Activated CD4-positive, alpha-beta memory T cell treated with anti-CD3 and anti-CD28 coated beads for 36 hours (primary cell): ENCODE measurements around the gene RNU7-1. TPM values are rescaled to one million over a fixed set of nuclear protein-coding genes. Genes with fewer than 3 reads are reported as not detected.

Source experiments
- CTCF ChIA-PET: fragments of 350-600 bp; sonication (Branson Sonifier 250); formaldehyde crosslinking; loops from one replicate; lab custom pipeline; 2021; ENCODE audit warnings: antibody characterized with exemption, inconsistent platforms; lab: Charles Lee
- POLR2A ChIA-PET: fragments of 350-600 bp; sonication (Branson Sonifier 250); formaldehyde crosslinking; loops from one replicate; lab custom pipeline; 2021; ENCODE audit warnings: antibody characterized with exemption; lab: Charles Lee
- DNase-seq: peaks from one replicate; pipeline ENCODE4 v3.0.0-alpha.2; 2020
- H3K27ac Mint-ChIP-seq: one replicate; pipeline ENCODE4 v1.8.0; 2021; ENCODE audit warnings: mixed read lengths
- H3K27me3 Mint-ChIP-seq: one replicate; pipeline ENCODE4 v1.8.0; 2021; ENCODE audit warnings: mixed read lengths
- H3K36me3 Mint-ChIP-seq: one replicate; pipeline ENCODE4 v1.8.0; 2021; ENCODE audit warnings: mixed read lengths
- H3K4me1 Mint-ChIP-seq: one replicate; pipeline ENCODE4 v1.8.0; 2021; ENCODE audit warnings: low read depth, mixed read lengths
- H3K4me3 Mint-ChIP-seq: one replicate; pipeline ENCODE4 v1.8.0; 2021; ENCODE audit warnings: mild to moderate bottlenecking, mixed read lengths
- H3K9me3 Mint-ChIP-seq: one replicate; pipeline ENCODE4 v1.8.0; 2021; ENCODE audit warnings: mixed read lengths
- intact Hi-C: fragments of 100-400 bp; cut with micrococcal nuclease; formaldehyde crosslinking; loops from one replicate; pipeline ENCODE4 v1.15.1; 2023
- total RNA-seq, 2 experiments: library from RNA; stranded (reverse); gene quantifications; one replicate each; pipeline ENCODE4 v1.2.3, GENCODE V29; 2021

The RNU7-1 gene
- total RNA-seq, 2 experiments from 2014 or later, result not detected

- DNase-seq, result peak; percentile 74
- Mint-ChIP-seq H3K36me3 (peaks cover 61% of the 10 kb centered on the region), H3K4me3 (peak overlapping the region; percentile 75), H3K27ac (peak overlapping the region; percentile 97), H3K9me3 (no peaks in the 10 kb centered on the region), H3K27me3 (no peaks in the 10 kb centered on the region), H3K4me1 (peaks cover 87% of the 10 kb centered on the region)
- ChIA-PET CTCF (interaction anchor here (1.0 to 13.5 kb wide), 10 partner anchors 9 to 108 kb away, joined by 3 to 586 read pairs (median 7); partner anchors contain the start of genes C12orf57, LPCAT3, PTPN6 and RNU7-1), POLR2A (interaction anchor here (1.4 to 13.2 kb wide), 9 partner anchors 9 to 147 kb away, joined by 3 to 507 read pairs (median 6); partner anchors contain the start of genes ATN1, C12orf57, EMG1 and PHB2)
- intact Hi-C loops, result loop anchor here (1.0 to 5.0 kb wide), 7 partner anchors 7 to 1122 kb away; partner anchors contain the start of genes C12orf57, C1RL, ENO2 and NECAP1
Measured at GRCh38 chr12:6960593-6961277, 17.1 kb downstream of the RNU7-1 start.

DNA sequence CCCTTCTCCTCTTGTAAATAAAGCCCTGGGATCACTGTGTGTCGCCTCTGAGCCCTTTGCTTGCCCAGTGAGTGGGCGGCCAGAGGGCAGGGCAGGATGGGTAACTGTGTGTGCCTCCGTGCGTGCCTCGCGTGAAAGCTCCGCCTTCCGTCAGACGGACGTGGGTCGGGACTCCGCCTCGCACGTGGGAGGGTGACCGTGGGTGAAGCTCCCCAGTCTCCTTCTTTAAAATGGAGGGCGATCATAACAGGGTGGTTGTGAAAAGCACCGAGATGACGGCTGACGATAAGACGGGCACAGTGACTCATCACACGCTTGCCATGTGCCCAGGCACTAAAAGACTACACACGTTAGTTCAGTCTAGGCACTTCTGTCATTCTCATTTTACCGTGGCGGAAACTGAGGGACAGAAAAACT is 17.7 kb downstream of the RNU7-1 start:
- CTCF ChIA-PET, result interaction anchor here (1.0 to 13.5 kb wide), 11 partner anchors 8 to 108 kb away, joined by 3 to 586 read pairs (median 7); partner anchors contain the start of genes C12orf57, LPCAT3, PTPN6 and RNU7-1
- POLR2A ChIA-PET, result interaction anchor here (1.4 to 13.2 kb wide), 9 partner anchors 8 to 147 kb away, joined by 3 to 507 read pairs (median 6); partner anchors contain the start of genes ATN1, C12orf57, EMG1 and PHB2
- intact Hi-C loops, result loop anchor here (1.0 to 5.0 kb wide), 7 partner anchors 8 to 1122 kb away; partner anchors contain the start of genes C12orf57, C1RL, ENO2 and NECAP1
- DNase-seq, result peak; percentile 97
- Mint-ChIP-seq H3K36me3 (peaks cover 60% of the 10 kb centered on the region), H3K27ac (peak overlapping the region; percentile 97), H3K9me3 (no peaks in the 10 kb centered on the region), H3K27me3 (no peaks in the 10 kb centered on the region), H3K4me3 (peak overlapping the region; percentile 75), H3K4me1 (peaks cover 85% of the 10 kb centered on the region)

DNA sequence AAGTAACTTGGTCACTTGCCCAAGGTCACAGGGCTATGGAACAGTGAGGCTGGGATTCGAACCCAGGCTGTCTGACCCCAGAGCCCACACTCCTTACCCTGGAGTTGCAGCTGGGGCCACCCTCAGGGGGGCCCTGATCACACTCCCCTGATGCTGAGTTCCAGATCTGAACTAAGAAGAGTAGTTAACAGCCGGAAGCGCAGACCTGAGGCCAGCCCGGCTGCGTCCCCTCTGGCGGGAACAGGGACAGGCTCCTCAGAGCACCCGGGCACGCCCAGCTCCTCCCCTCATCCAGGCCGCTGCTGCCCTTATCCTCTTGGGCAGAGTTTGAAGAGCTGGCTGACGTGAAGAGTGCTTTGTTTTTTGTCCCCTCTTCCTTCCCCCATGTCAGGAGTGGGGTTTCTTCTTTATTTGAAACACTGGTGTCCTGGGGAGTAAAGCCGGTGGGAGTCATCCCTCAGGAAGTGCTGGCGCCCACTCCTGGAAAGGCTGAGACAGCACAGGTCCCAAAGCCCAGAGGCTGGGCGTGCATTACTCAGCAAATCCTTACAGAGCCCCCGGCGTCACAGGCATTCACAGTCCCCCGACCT is 18.2 kb downstream of the RNU7-1 start:
- H3K4me3 Mint-ChIP-seq, result peak overlapping the region; percentile 75
- H3K9me3 Mint-ChIP-seq, result no peaks in the 10 kb centered on the region
- H3K27ac Mint-ChIP-seq, result peak overlapping the region; percentile 97
- intact Hi-C loops, result loop anchor here (1.0 to 5.0 kb wide), 7 partner anchors 8 to 1121 kb away; partner anchors contain the start of genes C12orf57, C1RL, ENO2 and NECAP1
- H3K36me3 Mint-ChIP-seq, result peaks cover 57% of the 10 kb centered on the region
- POLR2A ChIA-PET, result interaction anchor here (1.4 to 13.2 kb wide), 9 partner anchors 8 to 146 kb away, joined by 3 to 507 read pairs (median 6); partner anchors contain the start of genes ATN1, C12orf57, EMG1 and PHB2
- CTCF ChIA-PET, result interaction anchor here (1.0 to 13.5 kb wide), 11 partner anchors 8 to 109 kb away, joined by 3 to 586 read pairs (median 7); partner anchors contain the start of genes C12orf57, LPCAT3, PTPN6 and RNU7-1
- peak; percentile 80 for DNase-seq
- no peaks in the 10 kb centered on the region for H3K27me3 Mint-ChIP-seq
- peaks cover 82% of the 10 kb centered on the region for H3K4me1 Mint-ChIP-seq

DNA sequence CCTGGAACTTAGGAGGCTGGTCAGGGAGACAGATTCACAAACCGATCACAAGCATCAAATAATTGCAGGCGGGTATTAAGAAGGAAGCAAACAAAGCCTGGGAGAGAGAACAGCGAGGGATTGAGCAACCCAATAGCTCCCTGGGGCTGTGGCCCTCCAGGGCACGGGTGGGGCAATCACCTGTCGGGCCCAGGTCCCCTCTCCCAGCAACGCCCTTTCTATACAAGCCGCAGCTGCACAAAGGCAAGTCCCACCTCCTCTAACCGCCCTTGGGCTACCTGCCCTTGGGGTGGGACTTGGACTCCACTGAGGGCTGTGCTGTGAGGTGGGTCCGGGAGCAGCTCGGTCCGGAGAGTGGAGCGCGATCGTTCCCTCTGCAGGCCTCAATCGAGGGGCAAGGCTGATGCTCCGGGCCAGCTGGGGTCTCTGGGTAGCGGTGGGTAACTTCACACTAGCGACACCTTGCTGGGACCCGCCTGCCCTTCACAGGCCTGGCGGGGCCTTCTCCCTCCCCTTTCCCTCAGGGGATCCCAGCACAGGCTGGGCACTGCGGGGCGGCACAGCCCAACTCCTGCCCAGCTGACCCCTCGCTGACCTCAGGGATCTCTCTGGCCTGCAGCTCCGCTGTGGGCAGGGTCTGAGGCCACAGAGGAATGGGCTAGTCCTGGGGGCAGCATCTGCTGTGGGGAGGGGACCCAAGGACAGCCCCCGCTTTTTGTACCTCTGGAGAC is 18.8 kb downstream of the RNU7-1 start:
- no peak for DNase-seq
- Mint-ChIP-seq H3K4me1 (peaks cover 79% of the 10 kb centered on the region), H3K27me3 (no peaks in the 10 kb centered on the region), H3K36me3 (peaks cover 55% of the 10 kb centered on the region), H3K9me3 (no peaks in the 10 kb centered on the region), H3K27ac (peak overlapping the region; percentile 97), H3K4me3 (peak overlapping the region; percentile 75)
- ChIA-PET CTCF (interaction anchor here (1.6 to 13.5 kb wide), 9 partner anchors 13 to 110 kb away, joined by 4 to 586 read pairs (median 8); partner anchors contain the start of genes C12orf57, LPCAT3, PTPN6 and RNU7-1), POLR2A (interaction anchor here (0.5 to 13.2 kb wide), 9 partner anchors 7 to 218 kb away, joined by 3 to 507 read pairs (median 6); partner anchors contain the start of genes ATN1, C12orf57, EMG1 and PHB2)
- intact Hi-C loops, result loop anchor here (5.0 kb wide), 1 partner anchor 145 kb away; the partner anchor contains the start of gene C1RL

DNA sequence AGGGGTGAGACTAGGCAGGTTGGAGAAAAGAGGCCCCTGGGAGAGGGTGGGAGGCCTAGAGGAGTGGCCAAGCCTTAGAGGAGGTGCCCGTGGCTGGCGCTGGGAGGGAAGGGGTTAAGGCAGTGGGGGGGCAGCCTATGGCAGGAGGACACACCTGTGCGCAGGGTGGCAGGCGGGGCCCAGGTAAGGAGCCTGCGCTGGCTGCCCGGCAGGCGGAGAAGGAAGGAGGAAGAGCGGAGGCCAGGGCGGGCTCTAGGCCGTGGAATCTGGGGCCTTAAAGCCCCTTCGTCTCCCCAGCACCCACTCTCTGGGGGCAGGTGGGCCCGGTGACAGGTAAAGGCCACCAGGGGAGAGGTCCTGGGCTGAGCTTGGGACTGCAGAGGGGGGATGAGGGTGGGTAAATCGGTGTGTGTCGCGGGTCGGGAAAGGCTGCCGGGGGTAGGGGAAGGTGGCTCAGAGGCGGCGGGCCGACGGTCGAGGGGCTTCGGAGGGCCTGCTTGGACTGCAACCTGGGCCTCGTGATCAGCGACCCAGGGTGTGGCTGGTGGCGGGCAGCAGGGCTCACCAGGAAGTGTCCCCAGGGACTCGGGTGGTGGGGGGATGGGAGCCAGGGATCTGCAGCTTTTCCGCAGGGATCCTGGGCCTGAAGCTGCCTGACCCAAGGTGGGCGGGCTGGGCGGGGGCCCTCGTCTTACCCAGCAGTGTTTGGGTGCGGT is 19.6 kb downstream of the RNU7-1 start:
- DNase-seq, result no peak
- POLR2A ChIA-PET, result interaction anchor here (1.5 to 13.2 kb wide), 2 partner anchors 15 to 145 kb away, joined by 3 to 507 read pairs; partner anchors contain the start of genes C12orf57, PTPN6 and RNU7-1
- Mint-ChIP-seq H3K9me3 (no peaks in the 10 kb centered on the region), H3K36me3 (peaks cover 54% of the 10 kb centered on the region), H3K4me1 (peaks cover 79% of the 10 kb centered on the region), H3K27ac (peak overlapping the region; percentile 97), H3K27me3 (no peaks in the 10 kb centered on the region), H3K4me3 (no peak overlapping the region)
- CTCF ChIA-PET, result interaction anchor here (2.1 to 13.5 kb wide), 5 partner anchors 13 to 150 kb away, joined by 8 to 586 read pairs (median 17); partner anchors contain the start of genes C12orf57, PTPN6, RNU7-1 and SPSB2
- intact Hi-C loops, result loop anchor here (5.0 kb wide), 1 partner anchor 144 kb away; the partner anchor contains the start of gene C1RL

DNA sequence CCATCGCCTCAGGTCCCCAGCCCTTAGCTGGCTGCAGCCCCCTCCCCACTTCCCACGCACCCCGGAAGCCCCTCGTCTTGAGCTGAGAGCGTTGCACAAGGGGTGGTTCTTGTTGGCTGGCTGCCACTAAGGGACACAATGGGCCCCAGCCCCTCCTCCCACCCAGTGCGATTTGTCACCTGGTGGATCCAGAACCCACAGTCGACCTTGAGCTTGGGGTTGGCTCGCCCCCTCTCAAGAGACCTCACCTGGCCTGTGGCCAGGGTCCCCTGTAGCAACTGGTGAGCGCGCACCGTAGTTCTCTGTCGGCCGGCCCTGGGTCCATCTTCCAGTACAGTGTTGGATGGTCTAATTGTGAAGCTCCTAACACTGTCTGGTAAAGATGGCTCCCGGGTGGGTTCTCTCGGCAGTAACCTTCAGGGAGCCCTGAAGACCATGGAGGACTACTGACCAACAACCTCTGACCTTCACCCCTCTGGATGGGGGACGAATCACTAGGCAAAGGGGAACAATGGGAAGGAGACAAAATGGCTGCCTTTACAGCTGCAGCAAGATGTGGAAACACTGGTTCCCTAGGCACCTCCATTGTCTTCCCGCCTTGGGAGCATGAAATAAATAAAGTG is 20.3 kb downstream of the RNU7-1 start:
- Mint-ChIP-seq H3K4me1 (peaks cover 79% of the 10 kb centered on the region), H3K27me3 (no peaks in the 10 kb centered on the region), H3K36me3 (peaks cover 52% of the 10 kb centered on the region), H3K27ac (peak overlapping the region; percentile 89), H3K4me3 (no peak overlapping the region), H3K9me3 (no peaks in the 10 kb centered on the region)
- POLR2A ChIA-PET, result interaction anchor here (1.5 to 13.2 kb wide), 3 partner anchors 16 to 145 kb away, joined by 3 to 507 read pairs (median 4); partner anchors contain the start of genes C12orf57, PTPN6 and RNU7-1
- no peak for DNase-seq
- intact Hi-C loops, result loop anchor here (5.0 kb wide), 1 partner anchor 143 kb away; the partner anchor contains the start of gene C1RL
- CTCF ChIA-PET, result interaction anchor here (0.9 to 13.5 kb wide), 9 partner anchors 14 to 149 kb away, joined by 3 to 586 read pairs (median 8); partner anchors contain the start of genes C12orf57, PTPN6, RNU7-1 and SPSB2

GRCh38 chr12:6964605-6965025 is 21.0 kb downstream of the RNU7-1 start:
- POLR2A ChIA-PET, result interaction anchor here (0.7 to 13.2 kb wide), 4 partner anchors 17 to 144 kb away, joined by 3 to 507 read pairs (median 4); partner anchors contain the start of genes C12orf57, PTPN6 and RNU7-1
- H3K9me3 Mint-ChIP-seq, result no peaks in the 10 kb centered on the region
- H3K4me3 Mint-ChIP-seq, result no peak overlapping the region
- H3K27ac Mint-ChIP-seq, result peak overlapping the region; percentile 89
- H3K36me3 Mint-ChIP-seq, result peaks cover 51% of the 10 kb centered on the region
- CTCF ChIA-PET, result interaction anchor here (0.6 to 13.5 kb wide), 15 partner anchors 13 to 172 kb away, joined by 3 to 586 read pairs (median 7); partner anchors contain the start of genes C12orf57, LPCAT3, PTPN6 and RNU7-1
- H3K4me1 Mint-ChIP-seq, result peaks cover 77% of the 10 kb centered on the region
- DNase-seq, result no peak
- intact Hi-C loops, result loop anchor here (1.0 to 5.0 kb wide), 3 partner anchors 20 to 143 kb away; partner anchors contain the start of genes C12orf57 and C1RL
- H3K27me3 Mint-ChIP-seq, result no peaks in the 10 kb centered on the region

- no peak overlapping the region for H3K4me3 Mint-ChIP-seq
- H3K27me3 Mint-ChIP-seq, result no peaks in the 10 kb centered on the region
- intact Hi-C loops, result loop anchor here (1.0 kb wide), 2 partner anchors 21 to 41 kb away; partner anchors contain the start of gene C12orf57
- H3K36me3 Mint-ChIP-seq, result peaks cover 51% of the 10 kb centered on the region
- H3K27ac Mint-ChIP-seq, result peak overlapping the region; percentile 89
- no peaks in the 10 kb centered on the region for H3K9me3 Mint-ChIP-seq
- H3K4me1 Mint-ChIP-seq, result peaks cover 72% of the 10 kb centered on the region
- CTCF ChIA-PET, result interaction anchor here (0.6 to 13.5 kb wide), 15 partner anchors 13 to 173 kb away, joined by 3 to 586 read pairs (median 7); partner anchors contain the start of genes C12orf57, LPCAT3, PTPN6 and RNU7-1
- peak; percentile 93 for DNase-seq
- POLR2A ChIA-PET, result interaction anchor here (0.7 to 13.2 kb wide), 4 partner anchors 17 to 143 kb away, joined by 3 to 507 read pairs (median 4); partner anchors contain the start of genes C12orf57, PTPN6 and RNU7-1
Measured at GRCh38 chr12:6965026-6965661, 21.5 kb downstream of the RNU7-1 start.

DNA sequence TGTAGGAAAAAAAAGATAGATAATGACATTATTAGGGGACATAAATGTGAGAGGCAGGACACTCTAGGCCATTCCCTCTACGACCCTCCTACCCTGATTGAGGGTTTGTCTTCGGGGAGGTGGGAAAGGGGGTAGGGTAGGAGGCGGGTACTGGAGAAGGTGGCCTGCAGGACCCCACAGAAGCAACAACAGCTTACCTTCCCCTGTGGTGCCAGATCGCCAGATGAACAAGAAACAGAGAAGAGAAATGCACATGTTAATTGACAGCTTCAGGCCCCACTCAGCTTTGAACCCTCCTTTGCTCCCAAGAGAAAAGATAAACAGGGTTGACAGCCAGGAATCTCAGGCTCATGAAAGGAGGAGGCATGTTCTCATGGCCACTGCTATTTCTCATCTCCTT is 22.1 kb downstream of the RNU7-1 start:
- Mint-ChIP-seq H3K4me3 (no peak overlapping the region), H3K27ac (peak overlapping the region; percentile 89), H3K36me3 (peaks cover 46% of the 10 kb centered on the region), H3K27me3 (no peaks in the 10 kb centered on the region), H3K9me3 (no peaks in the 10 kb centered on the region), H3K4me1 (peaks cover 66% of the 10 kb centered on the region)
- POLR2A ChIA-PET, result interaction anchor here (13.2 kb wide), 1 partner anchor 18 kb away, joined by 507 read pairs; the partner anchor contains the start of genes C12orf57, PTPN6 and RNU7-1
- intact Hi-C loops, result loop anchor here (1.0 kb wide), 2 partner anchors 21 to 41 kb away; partner anchors contain the start of gene C12orf57
- CTCF ChIA-PET, result interaction anchor here (1.2 to 13.5 kb wide), 4 partner anchors 16 to 147 kb away, joined by 3 to 586 read pairs (median 18); partner anchors contain the start of genes C12orf57, PTPN6 and RNU7-1
- DNase-seq, result no peak
